ENCODE results near the gene WDR7.

WDR7 gene

GRCh38 chr18:56662502-56662901 is 11.3 kb downstream of the WDR7 start:
- DNase-seq (ENCODE audit: low read depth), result no peak

GRCh38 chr18:56662902-56663301 is 11.7 kb downstream of the WDR7 start:
- no peak for TF ChIP-seq CTCF (IDR thresholded peaks at IDR 0.05; ENCODE audit: low read length, missing control alignments)
- no peak overlapping the region for H3K4me3 ChIP-seq (replicated peaks; ENCODE audit: low read depth, low read length)
- DNase-seq (ENCODE audit: low read depth), result no peak

More at GRCh38 chr18:56662502-56662901, 11.3 kb downstream of the WDR7 start:
- no peak for TF ChIP-seq CTCF (IDR thresholded peaks at IDR 0.05; ENCODE audit: low read length, missing control alignments)
- H3K4me3 ChIP-seq (replicated peaks; ENCODE audit: low read depth, low read length), result no peak overlapping the region

GRCh38 chr18:56672391-56672790 is 21.2 kb downstream of the WDR7 start:
- no peak overlapping the region for H3K4me3 ChIP-seq (replicated peaks; ENCODE audit: low read depth, low read length)
- no peak for TF ChIP-seq CTCF (IDR thresholded peaks at IDR 0.05; ENCODE audit: low read length, missing control alignments)
- DNase-seq (ENCODE audit: low read depth), result no peak

GRCh38 chr18:56672981-56673380 is 21.8 kb downstream of the WDR7 start:
- H3K4me3 ChIP-seq (replicated peaks; ENCODE audit: low read depth, low read length), result no peak overlapping the region
- no peak for TF ChIP-seq CTCF (IDR thresholded peaks at IDR 0.05; ENCODE audit: low read length, missing control alignments)
- DNase-seq (ENCODE audit: low read depth), result no peak

- TF ChIP-seq CTCF (IDR thresholded peaks at IDR 0.05; ENCODE audit: low read length, missing control alignments), result no peak
- DNase-seq (ENCODE audit: low read depth), result no peak
- no peak overlapping the region for H3K4me3 ChIP-seq (replicated peaks; ENCODE audit: low read depth, low read length)
Measured at GRCh38 chr18:56676639-56677038, 25.5 kb downstream of the WDR7 start.

GRCh38 chr18:56678836-56679565 is 27.8 kb downstream of the WDR7 start:
- DNase-seq (ENCODE audit: low read depth), result no peak
- H3K4me3 ChIP-seq (replicated peaks; ENCODE audit: low read depth, low read length), result no peak overlapping the region
- TF ChIP-seq CTCF (IDR thresholded peaks at IDR 0.05; ENCODE audit: low read length, missing control alignments), result no peak

- TF ChIP-seq CTCF (IDR thresholded peaks at IDR 0.05; ENCODE audit: low read length, missing control alignments), result no peak
Measured at GRCh38 chr18:56684277-56684676, 33.1 kb downstream of the WDR7 start.

More at GRCh38 chr18:56684277-56684676, 33.1 kb downstream of the WDR7 start:
- H3K4me3 ChIP-seq (replicated peaks; ENCODE audit: low read depth, low read length), result no peak overlapping the region
- DNase-seq (ENCODE audit: low read depth), result no peak

Data from fibroblast of pulmonary artery (primary cell).